Brain microvascular endothelial cell (primary cell): ENCODE measurements around the gene ZNF260.

Source experiments
- DNase-seq: peaks from one replicate; pipeline ENCODE4 v3.0.0-alpha.2; 2020
- H3K27ac ChIP-seq: fragments of 250-450 bp; sonication (Bioruptor Pico); 2 replicates; pipeline ENCODE4 v1.5.1; 2020; ENCODE audit warnings: mild to moderate bottlenecking, moderate library complexity
- H3K27me3 ChIP-seq: fragments of 250-450 bp; sonication (Bioruptor Pico); replicated peaks from 2 replicates; pipeline ENCODE4 v1.5.1; 2020; ENCODE audit warnings: mild to moderate bottlenecking
- H3K36me3 ChIP-seq: fragments of 250-450 bp; sonication (Bioruptor Pico); replicated peaks from 2 replicates; pipeline ENCODE4 v1.5.1; 2020; ENCODE audit warnings: mild to moderate bottlenecking
- H3K4me3 ChIP-seq: 2 replicates; pipeline ENCODE4 v1.5.1; 2011; ENCODE audit warnings: low read depth, mild to moderate bottlenecking, control low read depth, low read length, moderate library complexity
- CTCF ChIP-seq: IDR thresholded peaks from 2 replicates; pipeline ENCODE4 v1.5.1; 2011; ENCODE audit warnings: low read depth, mild to moderate bottlenecking, moderate library complexity, low read length, control low read depth, inconsistent platforms; ENCODE audit errors: missing control alignments
- in situ Hi-C: cut with HindIII; loops from 2 replicates; pipeline ENCODE4 v1.10.0; 2017; ENCODE audit warnings: low sequenced_read_pairs, low pct_ligation_motif_present

The ZNF260 gene

GRCh38 chr19:36528194-36528920 lies at the start of gene ZNF260:
Gene ZNF260, minus strand, starts transcription at chr19:36528271. Its CDS starts 13,033 bp downstream, at chr19:36515238.
- Histone ChIP-seq H3K27me3 (no peaks in the 10 kb centered on the region), H3K4me3 (peak within 1 kb of the TSS; percentile 77), H3K36me3 (peaks cover 13% of the 10 kb centered on the region), H3K27ac (peak within 1 kb of the TSS; percentile 86)
- in situ Hi-C loops = no loop called here
- DNase-seq = peak; percentile 97
- peak; percentile 27 for TF ChIP-seq CTCF

DNA sequence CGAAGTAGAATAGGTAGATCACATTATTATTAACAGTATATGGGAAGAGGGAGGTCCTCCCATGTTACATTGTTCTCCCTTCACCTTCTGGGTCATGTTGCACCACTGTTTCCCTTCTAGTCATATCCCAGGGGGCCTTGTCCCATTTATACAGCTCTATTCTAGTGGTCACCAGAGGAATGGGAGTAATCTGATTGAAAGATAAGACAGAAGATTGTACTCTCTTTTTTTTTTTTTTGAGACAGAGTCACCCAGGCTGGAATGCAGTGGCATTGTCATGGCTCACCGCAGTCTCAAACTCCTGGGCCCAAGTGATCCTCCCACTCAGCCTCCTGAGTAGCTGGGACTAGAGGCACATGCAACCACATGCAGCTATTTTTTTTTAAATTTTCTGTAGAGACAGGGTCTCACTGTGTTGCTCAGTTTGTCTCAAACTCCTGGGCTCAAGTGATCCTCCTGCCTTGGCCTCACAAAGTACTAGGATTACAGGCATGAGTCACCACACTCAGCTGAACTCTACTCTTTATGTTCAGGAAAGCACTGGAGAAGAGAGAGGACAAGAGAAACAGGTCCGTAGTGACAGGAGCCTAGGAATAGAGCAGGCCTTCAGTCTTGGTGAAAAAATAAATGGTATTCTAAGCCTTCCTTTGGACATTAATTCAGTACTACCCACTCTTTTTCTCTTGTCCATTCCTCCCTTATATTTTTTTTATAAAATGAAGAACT lies 49.4 kb upstream of the ZNF260 start:
- in situ Hi-C loops = no loop called here
- H3K27me3 ChIP-seq = no peaks in the 10 kb centered on the region
- peaks cover 34% of the 10 kb centered on the region for H3K36me3 ChIP-seq
- no peak overlapping the region for H3K27ac ChIP-seq
- peak; percentile 43 for DNase-seq
- H3K4me3 ChIP-seq = no peak overlapping the region
- no peak for TF ChIP-seq CTCF

DNA sequence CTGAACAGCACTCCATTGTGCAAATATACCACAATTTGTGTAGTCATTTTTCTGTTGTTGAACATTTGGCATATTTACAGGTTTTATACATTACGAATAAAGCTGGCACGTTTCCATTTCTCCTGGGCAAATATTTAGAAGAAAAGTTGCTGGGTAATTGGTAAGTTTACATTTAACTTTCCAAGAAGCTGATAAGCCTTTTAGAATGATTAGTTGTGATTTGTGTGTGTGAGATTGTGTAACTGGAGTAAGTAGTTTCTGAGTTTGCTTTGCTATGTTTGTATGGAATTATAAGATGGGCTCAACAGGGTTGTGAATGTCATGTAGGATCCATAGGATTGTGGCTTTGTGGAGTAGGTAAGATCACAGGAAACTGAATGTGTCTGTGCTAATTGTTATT lies 46.7 kb upstream of the ZNF260 start:
- TF ChIP-seq CTCF = no peak
- H3K36me3 ChIP-seq = peaks cover 29% of the 10 kb centered on the region
- H3K4me3 ChIP-seq = no peak overlapping the region
- H3K27ac ChIP-seq = no peak overlapping the region
- in situ Hi-C loops = no loop called here
- DNase-seq = no peak
- H3K27me3 ChIP-seq = no peaks in the 10 kb centered on the region

DNA sequence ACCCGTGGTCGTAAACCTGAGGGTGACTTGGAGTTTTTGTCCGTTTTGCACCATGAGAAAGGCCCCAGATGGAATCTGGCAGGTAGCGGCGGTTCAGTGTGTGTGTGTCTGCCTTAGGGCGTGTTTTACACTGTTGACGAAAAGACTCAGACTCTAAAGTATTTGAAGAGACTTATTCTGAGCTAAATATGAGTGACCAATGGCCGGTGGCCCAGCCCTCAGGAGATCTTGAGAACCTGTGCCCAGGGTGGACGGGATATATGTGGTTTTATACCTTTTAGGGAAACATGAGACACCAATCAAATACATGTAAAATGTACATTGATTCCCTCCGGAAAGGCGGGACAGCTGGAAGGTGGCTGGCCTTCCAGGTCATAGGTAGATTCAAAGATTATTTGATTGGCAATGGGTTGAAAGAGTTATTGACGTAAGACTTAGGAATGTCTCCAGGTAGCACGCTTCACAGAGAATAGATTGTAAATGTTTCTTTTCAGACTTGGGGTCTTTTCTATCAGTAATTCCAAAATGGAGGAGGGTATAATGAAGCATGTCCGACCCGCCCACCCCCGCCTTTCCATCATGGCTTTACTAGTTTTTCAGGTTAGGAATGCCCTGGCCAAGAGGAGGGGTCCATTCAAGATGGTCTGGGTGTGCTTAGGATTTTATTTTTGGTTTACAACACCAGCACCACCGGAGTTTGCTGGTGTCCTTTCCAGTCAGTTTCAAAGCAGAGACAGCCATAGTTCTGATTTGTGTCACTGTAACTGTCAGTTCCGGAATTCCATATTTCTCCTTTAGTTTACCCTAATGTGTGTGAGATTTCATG lies 46.0 kb upstream of the ZNF260 start:
- H3K36me3 ChIP-seq = peaks cover 24% of the 10 kb centered on the region
- in situ Hi-C loops = no loop called here
- DNase-seq = peak; percentile 38
- H3K27ac ChIP-seq = peak overlapping the region; percentile 82
- no peak for TF ChIP-seq CTCF
- no peaks in the 10 kb centered on the region for H3K27me3 ChIP-seq
- peak overlapping the region; percentile 99 for H3K4me3 ChIP-seq

- DNase-seq = peak; percentile 91
- peak within 1 kb of the TSS; percentile 99 for H3K4me3 ChIP-seq
- no peaks in the 10 kb centered on the region for H3K27me3 ChIP-seq
- H3K36me3 ChIP-seq = peaks cover 17% of the 10 kb centered on the region
- TF ChIP-seq CTCF = no peak
- peak within 1 kb of the TSS; percentile 82 for H3K27ac ChIP-seq
- in situ Hi-C loops = no loop called here
Measured at GRCh38 chr19:36573020-36573894, 45.2 kb upstream of the ZNF260 start, which contains the start of gene ZNF529. Gene ZNF529, minus strand, starts transcription at chr19:36573292. Its CDS starts 946 bp downstream, at chr19:36572346.
